Measurements from ENCODE around the gene CYP1B1. TPM values are rescaled to one million over a fixed set of nuclear protein-coding genes. Genes with fewer than 3 reads are reported as not detected.
A peak's percentile ranks its signal among the peaks of the same experiment; 100 is the strongest.

CYP1B1 gene
- total RNA-seq, 1 donor from 2014 or later, result 0.20 TPM

DNA sequence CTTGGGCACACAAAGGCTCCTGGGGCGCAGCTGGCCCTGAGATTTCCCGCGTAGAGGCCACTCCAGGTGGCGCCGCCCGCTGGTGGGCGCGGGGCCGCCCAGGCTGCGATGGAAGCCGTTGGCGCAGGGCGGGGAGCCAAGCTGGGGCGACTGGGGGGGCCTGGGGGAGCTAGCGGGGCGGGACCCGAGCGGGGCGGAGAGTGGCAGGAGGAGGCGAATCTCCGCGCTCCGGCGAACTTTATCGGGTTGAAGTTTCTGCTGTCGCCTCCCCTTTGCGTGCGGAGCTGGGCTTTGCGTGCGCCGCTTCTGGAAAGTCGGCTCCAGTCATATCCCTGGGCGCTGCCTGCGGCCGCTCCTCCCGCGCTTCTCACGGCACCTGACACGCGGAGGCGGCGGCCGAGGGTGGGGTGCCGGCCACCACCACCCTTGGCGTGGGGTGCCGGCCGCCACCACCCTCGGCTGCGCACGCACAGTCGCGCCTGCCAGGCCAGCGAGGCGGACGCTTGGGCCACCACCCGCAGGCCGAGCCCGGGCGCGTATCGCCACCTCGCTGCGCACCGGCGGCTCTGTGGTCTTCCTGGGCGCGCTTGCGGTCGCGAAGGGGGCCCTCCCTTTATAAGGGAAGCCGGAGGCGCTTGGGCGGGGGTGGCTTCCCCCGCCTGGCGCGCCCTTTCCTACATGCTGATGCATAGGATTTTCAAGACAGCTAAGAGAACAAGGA lies 919 bp upstream of the CYP1B1 start:
- DNase-seq (ENCODE audit: low read depth in 2 of 2), result peak; percentile 27 to 82

DNA sequence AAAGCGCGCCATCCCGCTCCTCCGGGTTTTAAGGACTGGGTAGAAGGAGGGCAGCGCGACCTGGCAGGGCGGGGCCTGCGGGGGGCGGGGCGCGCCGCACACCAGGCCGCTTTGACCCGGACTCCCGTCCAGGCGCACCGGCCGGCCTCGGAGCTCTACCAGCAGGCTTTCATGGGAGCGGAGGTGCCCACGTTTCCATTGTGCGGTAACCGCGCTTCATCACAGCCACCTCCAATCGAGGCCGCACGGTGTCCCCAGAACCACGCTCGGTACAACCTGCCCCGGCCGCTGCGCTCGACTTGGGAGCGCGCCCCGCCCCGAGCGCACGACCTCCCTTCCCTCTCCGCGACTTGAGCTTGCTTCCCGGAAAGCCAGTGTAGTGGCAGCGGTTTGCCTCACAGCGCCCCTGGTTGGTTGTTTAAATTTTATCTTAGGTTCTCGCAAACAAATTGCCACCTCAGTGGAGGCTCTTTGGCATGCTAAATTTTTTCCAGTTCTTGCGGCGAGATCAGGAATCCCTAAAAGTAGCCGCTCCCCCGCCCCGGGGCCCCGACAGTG lies 280 bp upstream of the CYP1B1 start:
- DNase-seq (ENCODE audit: low read depth in 2 of 2), result peak; percentile 28 to 73

DNA sequence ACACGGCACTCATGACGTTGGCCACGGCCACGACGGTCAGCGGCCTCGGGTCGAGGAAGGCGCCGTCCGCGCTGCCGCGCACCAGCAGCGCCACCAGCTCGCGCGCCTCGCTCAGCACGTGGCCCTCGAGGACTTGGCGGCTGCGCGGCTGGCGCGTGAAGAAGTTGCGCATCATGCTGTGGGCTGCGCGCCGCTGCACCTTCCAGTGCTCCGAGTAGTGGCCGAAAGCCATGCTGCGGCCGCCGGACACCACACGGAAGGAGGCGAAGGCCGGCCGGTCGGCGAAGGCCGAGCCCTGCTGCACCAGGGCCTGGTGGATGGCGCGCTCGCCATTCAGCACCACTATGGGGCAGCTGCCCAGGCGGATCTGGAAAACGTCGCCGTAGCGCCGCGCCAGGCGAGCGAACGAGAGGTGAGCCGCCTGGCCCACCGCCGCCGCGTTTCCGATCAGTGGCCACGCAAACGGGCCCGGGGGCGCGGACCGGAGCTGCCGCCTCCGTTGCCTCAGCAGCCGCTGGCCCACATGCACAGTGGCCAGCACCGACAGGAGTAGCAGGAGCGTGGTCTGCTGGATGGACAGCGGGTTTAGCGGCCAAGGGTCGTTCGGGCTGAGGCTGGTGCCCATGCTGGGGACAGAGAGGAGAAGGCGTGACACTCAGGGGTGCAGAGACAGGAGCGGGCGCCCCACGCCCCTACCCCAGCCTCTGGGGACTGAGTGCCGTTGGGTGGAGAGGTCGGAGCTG lies 1.0 kb downstream of the CYP1B1 start:
- peak; percentile 15 to 73 for DNase-seq (ENCODE audit: low read depth in 2 of 2)

GRCh38 chr2:38074058-38074763 lies 1.7 kb downstream of the CYP1B1 start:
- DNase-seq (ENCODE audit: low read depth in 2 of 2), result no peak

- DNase-seq (ENCODE audit: low read depth in 2 of 2), result no peak
Measured at GRCh38 chr2:38073211-38074057, 2.5 kb downstream of the CYP1B1 start.

- no peak for DNase-seq (ENCODE audit: low read depth in 2 of 2)
Measured at GRCh38 chr2:38070438-38070837, 5.5 kb downstream of the CYP1B1 start.

DNA sequence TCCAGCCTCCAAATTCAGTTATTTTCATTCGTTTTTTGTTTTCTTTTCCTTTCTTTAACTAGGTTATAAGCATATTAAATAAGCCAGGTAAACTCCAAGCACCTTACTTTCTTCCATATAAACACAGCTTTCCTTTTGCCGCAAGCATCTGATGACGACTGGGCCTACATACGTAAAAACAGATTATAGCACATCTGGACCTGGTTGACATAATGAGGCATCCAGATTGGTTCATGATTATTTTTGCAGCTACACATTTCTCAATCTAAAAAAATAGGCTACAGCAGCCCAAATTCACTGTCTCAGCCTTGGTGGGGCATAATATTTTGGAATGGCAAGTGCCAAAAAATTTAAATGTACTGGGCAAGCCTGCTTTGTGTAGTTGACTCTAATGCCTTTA lies 7.7 kb downstream of the CYP1B1 start:
- DNase-seq (ENCODE audit: low read depth in 2 of 2), result no peak

GRCh38 chr2:38066421-38067115 lies 9.4 kb downstream of the CYP1B1 start:
- DNase-seq (ENCODE audit: low read depth in 2 of 2), result no peak

DNA sequence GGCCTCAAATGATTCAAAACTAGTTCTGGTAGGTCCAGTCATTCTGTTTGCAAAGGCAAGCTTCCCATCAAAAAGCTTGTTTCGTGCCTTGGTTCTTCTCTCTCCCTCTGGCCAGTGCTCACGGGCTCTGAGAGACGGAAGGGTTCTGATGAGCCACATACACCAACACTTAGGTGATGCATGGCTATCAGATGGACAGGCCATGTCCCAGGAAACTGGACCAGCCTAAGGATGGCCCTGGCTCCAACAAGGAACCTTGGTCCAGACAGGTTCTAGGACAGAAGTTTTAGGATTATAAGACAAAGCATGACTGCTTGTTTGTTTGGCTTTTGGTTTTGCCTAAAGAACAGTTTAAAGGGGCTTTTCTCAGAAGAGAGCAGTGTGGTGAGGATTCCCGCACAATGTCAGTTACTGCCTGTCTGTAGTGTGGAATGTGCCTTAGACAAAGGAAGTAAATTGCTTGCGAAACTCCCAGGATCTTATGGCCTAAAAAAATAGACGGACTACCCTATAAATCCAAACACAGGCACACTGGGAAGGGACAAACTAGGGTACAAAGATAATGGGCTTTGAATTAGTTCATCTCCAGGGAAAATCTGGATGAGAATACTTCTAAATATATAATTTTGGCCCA lies 10.3 kb downstream of the CYP1B1 start:
- DNase-seq (ENCODE audit: low read depth in 2 of 2), result no peak

GRCh38 chr2:38064801-38065501 lies 11.0 kb downstream of the CYP1B1 start:
- DNase-seq (ENCODE audit: low read depth in 2 of 2), result no peak

- DNase-seq (ENCODE audit: low read depth in 2 of 2), result no peak
Measured at GRCh38 chr2:38060236-38061018, 15.5 kb downstream of the CYP1B1 start.

DNA sequence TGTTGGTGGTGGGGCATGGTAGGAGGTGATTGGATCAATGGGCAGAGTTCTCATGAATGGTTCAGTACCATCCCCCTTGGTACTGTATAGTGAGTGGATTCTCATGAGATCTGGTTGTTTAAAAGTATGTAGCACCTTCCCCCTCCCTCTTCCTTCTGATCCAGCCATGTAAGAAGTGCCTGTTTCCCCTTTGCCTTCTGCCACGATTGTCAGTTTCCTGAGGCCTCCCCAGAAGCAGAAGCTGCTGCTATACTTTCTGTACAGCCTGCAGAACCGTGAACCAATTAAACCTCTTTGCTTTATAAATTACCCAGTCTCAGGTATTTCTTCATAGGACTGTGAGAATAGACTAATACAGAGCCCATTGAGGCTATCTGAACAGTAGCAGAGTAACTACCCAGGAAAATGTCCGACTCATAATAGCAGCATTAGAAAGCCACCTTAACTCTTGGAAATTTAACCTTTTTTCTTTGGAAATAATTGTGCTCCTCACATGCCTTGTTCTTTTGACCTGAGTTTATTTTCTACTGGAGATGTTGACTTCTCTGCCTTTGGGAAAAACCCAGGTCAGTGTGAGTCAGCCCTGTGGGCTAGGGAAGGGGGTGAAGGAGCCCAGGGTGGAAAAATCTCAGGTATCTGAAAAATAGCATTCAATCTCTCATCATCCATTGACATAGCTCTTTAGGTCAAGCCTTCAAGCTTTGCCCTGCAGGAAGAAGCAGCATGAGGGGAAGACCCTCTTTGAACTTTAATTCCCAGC lies 18.1 kb downstream of the CYP1B1 start:
- DNase-seq (ENCODE audit: low read depth in 2 of 2), result no peak

DNA sequence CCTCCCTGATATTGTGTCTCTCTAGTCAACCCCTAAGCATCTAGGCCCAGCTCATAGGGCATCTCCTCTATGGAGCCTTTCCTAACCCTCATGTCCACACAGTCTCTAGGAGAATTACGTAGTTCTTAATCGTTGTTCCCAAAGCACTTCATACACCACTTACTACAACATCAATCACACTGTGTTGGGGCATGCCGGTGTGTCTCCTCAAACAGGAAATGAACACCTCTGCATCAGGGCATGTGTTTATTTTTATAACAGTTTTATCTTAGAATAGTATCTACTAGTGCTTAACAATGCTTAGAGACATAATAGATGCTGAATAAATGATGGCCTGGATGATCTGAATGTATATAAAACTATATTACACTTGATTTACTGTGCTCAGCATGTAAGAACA lies 19.7 kb downstream of the CYP1B1 start:
- DNase-seq (ENCODE audit: low read depth in 2 of 2), result no peak

- DNase-seq (ENCODE audit: low read depth in 2 of 2), result no peak
Measured at GRCh38 chr2:38045811-38046210, 30.1 kb downstream of the CYP1B1 start.

DNA sequence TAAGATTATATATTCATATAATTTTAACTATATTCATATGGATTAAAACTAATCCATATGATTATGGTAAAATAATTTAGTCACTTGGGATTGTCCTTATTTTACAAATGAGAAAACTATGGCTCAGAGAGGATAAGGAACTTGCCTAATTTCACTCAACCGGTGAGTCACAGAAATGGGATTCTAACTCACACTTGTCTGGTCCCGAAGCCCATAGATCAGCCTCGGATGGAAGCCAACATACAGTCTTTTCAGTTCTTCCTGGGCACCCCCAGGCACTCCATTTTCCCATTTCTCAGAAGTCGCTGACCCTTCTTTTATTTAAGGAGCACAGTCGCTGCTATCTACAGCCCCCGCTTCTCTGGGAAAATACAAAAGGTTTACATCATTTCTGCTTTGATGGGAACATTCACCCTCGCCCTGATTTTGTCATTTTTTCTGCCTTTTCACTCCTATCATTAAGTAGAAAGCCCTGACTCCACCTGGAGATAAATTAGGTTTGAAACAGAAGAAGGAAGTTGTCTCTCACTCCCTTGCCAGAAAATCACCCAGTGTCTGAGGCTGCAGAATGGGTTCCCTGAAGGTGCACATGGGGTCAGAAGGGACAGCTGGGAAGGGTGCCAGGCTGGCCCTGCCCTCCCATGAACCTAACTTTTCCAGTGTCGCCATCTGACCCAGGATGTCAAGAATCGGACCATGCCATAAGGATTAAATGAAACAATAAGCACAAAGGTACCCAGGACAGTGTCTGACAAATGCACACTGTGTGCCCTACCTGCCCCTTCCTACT lies 36.6 kb downstream of the CYP1B1 start:
- DNase-seq (ENCODE audit: low read depth in 2 of 2), result no peak

GRCh38 chr2:38038682-38039081 lies 37.3 kb downstream of the CYP1B1 start:
- DNase-seq (ENCODE audit: low read depth in 2 of 2), result no peak

Measured in lung microvascular endothelial cell (primary cell).